ENCODE measurements around the gene WBP1L.
"Not testable (repeated sequence)": the region's sequence is repeated elsewhere in the genome, so short reads cannot be mapped to it uniquely, and the experiment has no call there.

WBP1L gene

DNA sequence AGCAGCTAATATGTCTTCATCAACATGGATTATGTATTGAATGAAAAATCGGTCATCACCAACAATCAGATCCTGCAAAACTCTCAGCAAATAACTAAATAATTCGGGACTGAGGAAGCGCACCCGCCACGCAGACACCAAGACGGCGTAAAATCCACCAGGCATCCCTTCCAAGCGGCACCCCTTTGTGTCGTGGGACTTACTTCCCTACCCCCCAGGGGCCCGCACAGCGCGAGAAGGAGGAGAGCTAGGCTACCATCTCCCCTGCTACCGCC, 30.3 kb upstream of the WBP1L start:
- Mint-ChIP-seq H3K27ac (peak overlapping the region; percentile 95), H3K4me1 (peaks cover 63% of the 10 kb centered on the region), H3K36me3 (ENCODE audit: low read depth) (no peaks in the 10 kb centered on the region), H3K4me3 (peak overlapping the region; percentile 95), H3K9me3 (no peaks in the 10 kb centered on the region), H3K27me3 (ENCODE audit: low read depth, poor library complexity) (peaks cover 2% of the 10 kb centered on the region)
- peak; percentile 51 for TF ChIP-seq CTCF (IDR thresholded peaks at IDR 0.05)
- no peak for DNase-seq

GRCh38 chr10:102713814-102714620, 29.7 kb upstream of the WBP1L start, which contains the start of gene ARL3:
Gene ARL3 (minus strand): TSS chr10:102714397. CDS start chr10:102714275, 122 bp downstream.
- no peaks in the 10 kb centered on the region for H3K9me3 Mint-ChIP-seq
- H3K27ac Mint-ChIP-seq = peak within 1 kb of the TSS; percentile 95
- peak within 1 kb of the TSS; percentile 95 for H3K4me3 Mint-ChIP-seq
- H3K36me3 Mint-ChIP-seq (ENCODE audit: low read depth) = no peaks in the 10 kb centered on the region
- peaks cover 2% of the 10 kb centered on the region for H3K27me3 Mint-ChIP-seq (ENCODE audit: low read depth, poor library complexity)
- peak; percentile 96 for DNase-seq
- peak; percentile 12 for TF ChIP-seq CTCF (IDR thresholded peaks at IDR 0.05)
- peaks cover 67% of the 10 kb centered on the region for H3K4me1 Mint-ChIP-seq

GRCh38 chr10:102714621-102715455, 28.9 kb upstream of the WBP1L start, which contains the start of gene SFXN2:
Gene SFXN2 (plus strand): TSS chr10:102714636. CDS start chr10:102726637, 12,001 bp downstream.
- Mint-ChIP-seq H3K36me3 (ENCODE audit: low read depth) (peaks cover 4% of the 10 kb centered on the region), H3K9me3 (no peaks in the 10 kb centered on the region), H3K27ac (peak within 1 kb of the TSS; percentile 95), H3K27me3 (ENCODE audit: low read depth, poor library complexity) (peaks cover 2% of the 10 kb centered on the region), H3K4me1 (peaks cover 74% of the 10 kb centered on the region), H3K4me3 (peak within 1 kb of the TSS; percentile 95)
- TF ChIP-seq CTCF (IDR thresholded peaks at IDR 0.05) = no peak
- peak; percentile 52 for DNase-seq

GRCh38 chr10:102715880-102716279, 27.9 kb upstream of the WBP1L start:
- no peak for DNase-seq
- Mint-ChIP-seq H3K27ac (no peak overlapping the region), H3K9me3 (no peaks in the 10 kb centered on the region), H3K36me3 (ENCODE audit: low read depth) (peaks cover 10% of the 10 kb centered on the region), H3K4me1 (peaks cover 77% of the 10 kb centered on the region), H3K27me3 (ENCODE audit: low read depth, poor library complexity) (peaks cover 2% of the 10 kb centered on the region), H3K4me3 (peak overlapping the region; percentile 95)
- no peak for TF ChIP-seq CTCF (IDR thresholded peaks at IDR 0.05)

DNA sequence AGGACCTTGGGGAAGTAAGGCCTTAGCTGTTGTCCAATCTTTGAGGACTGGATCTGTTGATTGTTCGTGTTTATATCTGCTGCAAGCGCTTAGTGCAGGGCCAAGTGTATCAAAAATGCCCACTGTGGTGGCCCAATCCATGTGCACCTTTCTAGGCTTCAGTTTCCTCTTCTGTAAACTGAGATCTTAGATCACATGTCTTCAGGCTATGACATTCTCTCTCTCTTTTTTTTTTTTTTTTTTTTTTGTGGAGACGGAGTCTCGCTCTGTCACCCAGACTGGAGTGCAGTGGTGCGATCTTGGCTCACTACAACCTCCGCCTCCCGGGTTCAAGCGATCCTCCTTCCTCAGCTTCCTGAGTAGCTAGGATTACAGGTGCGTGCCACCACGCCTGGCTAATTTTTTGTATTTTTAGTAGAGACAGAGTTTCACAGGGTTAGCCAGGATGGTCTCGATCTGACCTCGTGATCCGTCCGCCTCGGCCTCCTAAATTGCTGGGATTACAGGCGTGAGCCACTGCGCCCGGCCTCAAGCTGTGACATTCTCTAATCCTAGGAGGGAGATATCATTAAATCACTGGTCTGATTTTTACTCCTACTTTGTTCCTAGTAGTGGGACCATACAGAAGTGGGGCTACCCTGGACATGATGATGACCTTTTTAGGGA, 26.7 kb upstream of the WBP1L start:
- H3K4me1 Mint-ChIP-seq = peaks cover 79% of the 10 kb centered on the region
- H3K36me3 Mint-ChIP-seq (ENCODE audit: low read depth) = peaks cover 14% of the 10 kb centered on the region
- H3K9me3 Mint-ChIP-seq; H3K27me3 Mint-ChIP-seq (ENCODE audit: low read depth, poor library complexity); DNase-seq: not testable (repeated sequence)
- peak overlapping the region; percentile 87 for H3K27ac Mint-ChIP-seq
- peak overlapping the region; percentile 95 for H3K4me3 Mint-ChIP-seq

GRCh38 chr10:102718220-102718619, 25.5 kb upstream of the WBP1L start:
- Mint-ChIP-seq H3K4me1 (peaks cover 70% of the 10 kb centered on the region), H3K9me3 (no peaks in the 10 kb centered on the region), H3K36me3 (ENCODE audit: low read depth) (peaks cover 17% of the 10 kb centered on the region), H3K27ac (peak overlapping the region; percentile 87), H3K4me3 (peak overlapping the region; percentile 95), H3K27me3 (ENCODE audit: low read depth, poor library complexity) (peaks cover 2% of the 10 kb centered on the region)
- no peak for TF ChIP-seq CTCF (IDR thresholded peaks at IDR 0.05)
- peak; percentile 37 for DNase-seq

All from nephron progenitor cell (in vitro differentiated cells).